RWPE1 (cell line): ENCODE results near the gene ERC2.

ENCODE experiments used
- CTCF ChIA-PET: fragments of 350-600 bp; sonication (Branson Sonifier 250); formaldehyde crosslinking; extraction: SDS; loops from one replicate; lab custom pipeline; 2021; lab: Yijun Ruan, JAX
- POLR2A ChIA-PET: fragments of 400-600 bp; formaldehyde crosslinking; extraction: SDS; loops from one replicate; lab custom pipeline; 2020; ENCODE audit warnings: antibody characterized with exemption; ENCODE audit not compliant: low non-redundant PET; lab: Yijun Ruan, JAX
- DNase-seq: peaks from one replicate; pipeline ENCODE4 v3.0.0; 2012; ENCODE audit warnings: low spot score
- H3K27ac ChIP-seq: fragments of 450-650 bp; 2 replicates; pipeline ENCODE4 v1.5.1; 2017
- TF ChIP-seq, protein P1 (sequence below): fragments of 450-650 bp; conservative IDR thresholded peaks from 2 replicates; pipeline ENCODE4 v1.5.1; 2017; ENCODE audit warnings: low read depth, mild to moderate bottlenecking

The ERC2 gene

DNA sequence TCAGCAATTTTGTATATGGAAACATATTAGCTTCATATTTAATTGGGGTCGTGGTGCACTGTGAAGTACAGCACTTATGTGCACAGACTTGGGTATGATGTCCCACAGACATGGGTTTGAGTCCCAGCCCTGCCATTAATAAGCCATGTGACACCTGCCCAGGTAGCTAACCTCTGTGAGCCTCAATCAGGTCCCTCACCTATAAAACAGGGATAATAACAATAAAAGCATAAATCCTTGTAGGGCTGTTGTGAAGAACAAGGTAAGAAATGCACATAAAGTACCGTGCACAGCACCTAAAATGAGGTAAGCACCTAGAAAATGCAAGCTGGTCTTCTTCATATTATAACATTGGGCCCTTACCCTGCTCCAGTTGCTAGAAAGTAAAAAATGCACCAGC, 807.6 kb downstream of the ERC2 start:
- CTCF ChIA-PET: no interaction called here
- DNase-seq: no peak
- no peak overlapping the region for H3K27ac ChIP-seq
- POLR2A ChIA-PET: no interaction called here
- TF ChIP-seq, protein P1, sequence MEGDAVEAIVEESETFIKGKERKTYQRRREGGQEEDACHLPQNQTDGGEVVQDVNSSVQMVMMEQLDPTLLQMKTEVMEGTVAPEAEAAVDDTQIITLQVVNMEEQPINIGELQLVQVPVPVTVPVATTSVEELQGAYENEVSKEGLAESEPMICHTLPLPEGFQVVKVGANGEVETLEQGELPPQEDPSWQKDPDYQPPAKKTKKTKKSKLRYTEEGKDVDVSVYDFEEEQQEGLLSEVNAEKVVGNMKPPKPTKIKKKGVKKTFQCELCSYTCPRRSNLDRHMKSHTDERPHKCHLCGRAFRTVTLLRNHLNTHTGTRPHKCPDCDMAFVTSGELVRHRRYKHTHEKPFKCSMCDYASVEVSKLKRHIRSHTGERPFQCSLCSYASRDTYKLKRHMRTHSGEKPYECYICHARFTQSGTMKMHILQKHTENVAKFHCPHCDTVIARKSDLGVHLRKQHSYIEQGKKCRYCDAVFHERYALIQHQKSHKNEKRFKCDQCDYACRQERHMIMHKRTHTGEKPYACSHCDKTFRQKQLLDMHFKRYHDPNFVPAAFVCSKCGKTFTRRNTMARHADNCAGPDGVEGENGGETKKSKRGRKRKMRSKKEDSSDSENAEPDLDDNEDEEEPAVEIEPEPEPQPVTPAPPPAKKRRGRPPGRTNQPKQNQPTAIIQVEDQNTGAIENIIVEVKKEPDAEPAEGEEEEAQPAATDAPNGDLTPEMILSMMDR: no peak

DNA sequence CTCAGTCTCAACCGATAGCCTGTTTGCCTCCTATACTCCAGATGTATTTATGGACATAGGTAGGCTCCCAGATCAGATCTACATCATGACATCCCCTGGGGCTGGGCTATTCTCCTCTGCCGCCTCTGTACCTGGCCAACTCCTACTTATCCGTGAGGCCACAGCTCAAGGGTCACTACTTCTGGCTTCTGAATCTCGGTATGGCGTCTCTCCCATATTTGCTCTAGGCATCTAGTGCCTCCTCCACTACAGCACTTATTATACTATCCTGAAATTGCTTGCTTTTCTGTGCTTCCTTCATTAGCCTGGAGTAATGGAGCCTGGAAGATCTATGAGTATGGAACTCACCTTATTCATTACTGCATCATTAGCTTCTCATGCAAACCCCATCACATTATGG, 808.6 kb downstream of the ERC2 start:
- TF ChIP-seq, protein P1: no peak
- CTCF ChIA-PET: no interaction called here
- no peak for DNase-seq
- H3K27ac ChIP-seq: no peak overlapping the region
- POLR2A ChIA-PET: no interaction called here

DNA sequence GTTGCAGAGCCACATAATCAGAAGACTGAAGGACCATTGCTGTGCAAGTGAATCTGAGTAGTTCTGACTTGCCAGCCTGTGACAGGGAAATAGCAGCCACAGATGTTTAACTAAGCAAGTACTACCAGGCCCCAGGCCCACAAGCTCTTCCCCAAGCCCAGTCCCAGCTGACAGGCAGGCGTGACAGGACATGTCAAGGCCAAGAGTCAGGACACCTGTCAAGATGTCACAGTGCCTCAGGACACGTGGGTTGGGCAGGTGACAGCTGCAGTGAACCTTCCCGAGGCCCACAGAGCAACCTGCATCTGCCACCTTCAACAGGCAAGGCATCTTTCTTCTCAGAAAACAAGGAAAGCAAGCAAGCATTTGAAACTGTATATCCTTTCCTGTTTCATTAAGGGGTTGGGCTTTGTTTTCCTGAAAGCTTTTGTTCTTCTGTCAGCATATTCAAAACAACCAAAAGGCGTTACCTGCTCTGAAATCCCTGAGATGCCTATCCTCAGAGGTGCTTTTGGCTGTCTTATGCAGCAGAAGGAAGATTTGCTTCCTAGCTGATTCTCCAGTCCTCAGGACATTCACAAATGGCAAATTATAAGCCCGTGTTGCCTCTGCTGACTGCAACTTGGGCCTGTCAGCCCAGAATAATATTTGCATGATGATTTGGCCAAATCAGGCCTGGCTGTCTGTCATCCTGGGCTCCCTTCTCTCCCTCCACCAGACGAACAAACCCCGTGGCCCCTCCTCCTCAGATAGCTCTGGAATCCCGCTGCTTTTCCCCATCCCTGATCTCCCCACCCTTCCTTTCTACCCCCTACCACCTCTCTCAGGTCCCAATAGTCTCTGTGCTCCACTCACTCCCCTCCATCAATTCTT, 809.3 kb downstream of the ERC2 start:
- DNase-seq: no peak
- ChIA-PET CTCF (no interaction called here), POLR2A (no interaction called here)
- H3K27ac ChIP-seq: no peak overlapping the region
- TF ChIP-seq, protein P1: no peak

DNA sequence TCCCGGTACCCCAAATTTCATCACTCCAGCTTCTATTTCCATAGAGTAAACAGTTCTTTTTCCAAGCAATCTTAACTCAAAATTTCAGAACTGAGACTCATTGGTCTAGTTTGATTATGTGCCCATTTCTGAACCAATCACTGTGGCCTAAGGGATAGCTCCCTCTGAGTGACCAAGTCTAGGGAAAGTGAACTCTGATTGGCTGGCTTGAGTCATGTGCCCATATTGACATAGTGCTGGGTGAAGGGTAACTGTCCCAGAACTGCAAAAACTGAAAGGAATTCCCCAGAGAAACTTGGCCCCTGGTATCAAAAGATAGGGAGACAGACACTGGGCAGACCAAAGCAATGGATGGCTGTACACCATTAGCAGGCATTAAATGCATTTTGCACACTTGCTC, 810.0 kb downstream of the ERC2 start:
- no peak for DNase-seq
- TF ChIP-seq, protein P1: no peak
- ChIA-PET POLR2A (no interaction called here), CTCF (interaction anchor here (0.7 kb wide), 1 partner anchor 305 kb away, joined by 3 read pairs; no protein-coding TSS in a partner anchor)
- H3K27ac ChIP-seq: no peak overlapping the region

DNA sequence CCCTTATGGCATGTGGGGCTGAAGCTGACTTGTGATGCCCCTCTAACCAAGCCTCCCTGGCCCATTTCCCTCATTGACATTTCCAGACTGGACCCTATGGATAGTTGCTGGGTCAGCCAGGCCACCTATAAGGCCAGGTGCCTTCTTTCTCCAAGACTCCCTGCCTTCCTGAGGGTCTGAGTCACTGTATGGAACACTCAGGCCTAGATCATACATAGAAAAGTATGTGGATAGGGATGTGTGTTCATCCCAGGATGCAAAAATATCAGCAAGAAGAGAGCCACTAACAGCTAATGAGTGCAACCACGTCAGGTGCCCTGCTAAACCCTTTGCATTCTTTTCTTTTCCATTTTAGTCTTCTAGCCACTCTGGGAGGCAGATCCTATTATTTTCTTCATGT, 812.7 kb downstream of the ERC2 start:
- DNase-seq: no peak
- H3K27ac ChIP-seq: no peak overlapping the region
- TF ChIP-seq, protein P1: no peak
- ChIA-PET POLR2A (no interaction called here), CTCF (no interaction called here)

DNA sequence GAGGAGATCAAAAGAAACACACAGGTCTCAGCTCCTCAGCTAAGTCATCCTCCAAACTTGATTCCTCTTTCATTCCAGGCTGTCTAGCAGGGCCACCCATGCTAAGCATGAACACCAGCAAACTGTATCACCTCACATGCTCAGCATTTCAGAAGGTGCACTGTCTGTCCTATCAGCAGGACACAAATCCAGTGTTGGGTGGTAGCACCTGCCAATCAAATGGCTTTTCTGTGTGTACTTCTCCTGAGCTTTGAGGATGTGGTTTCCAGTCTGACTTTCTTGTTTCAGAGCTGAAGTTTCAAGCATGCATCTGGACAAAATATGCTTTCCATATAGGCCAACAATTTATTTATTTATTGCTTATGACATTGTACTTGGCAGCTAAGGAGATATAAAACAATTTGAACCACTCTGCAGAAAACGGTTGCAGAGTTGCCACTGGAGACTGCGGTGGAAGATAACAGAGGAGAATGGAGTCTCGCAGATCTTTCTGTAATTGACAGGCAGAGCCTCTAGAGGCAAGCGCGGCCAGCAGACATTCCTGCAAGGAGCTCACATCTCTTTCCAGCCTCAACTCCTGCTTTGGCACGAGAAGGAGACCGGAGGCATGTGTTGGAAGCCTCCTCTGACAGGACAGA, 814.0 kb downstream of the ERC2 start:
- no peak for DNase-seq
- CTCF ChIA-PET: no interaction called here

More for the DNA sequence above, 814.0 kb downstream of the ERC2 start:
- no peak overlapping the region for H3K27ac ChIP-seq
- POLR2A ChIA-PET: no interaction called here
- TF ChIP-seq, protein P1: no peak
